ENCODE measurements around the gene RAP1GAP. TPM values are rescaled to one million over a fixed set of nuclear protein-coding genes. Genes with fewer than 3 reads are reported as not detected.

RAP1GAP gene
- polyA plus RNA-seq, 3 donors: 0.45 to 65.5 (median 6.9) TPM

DNA sequence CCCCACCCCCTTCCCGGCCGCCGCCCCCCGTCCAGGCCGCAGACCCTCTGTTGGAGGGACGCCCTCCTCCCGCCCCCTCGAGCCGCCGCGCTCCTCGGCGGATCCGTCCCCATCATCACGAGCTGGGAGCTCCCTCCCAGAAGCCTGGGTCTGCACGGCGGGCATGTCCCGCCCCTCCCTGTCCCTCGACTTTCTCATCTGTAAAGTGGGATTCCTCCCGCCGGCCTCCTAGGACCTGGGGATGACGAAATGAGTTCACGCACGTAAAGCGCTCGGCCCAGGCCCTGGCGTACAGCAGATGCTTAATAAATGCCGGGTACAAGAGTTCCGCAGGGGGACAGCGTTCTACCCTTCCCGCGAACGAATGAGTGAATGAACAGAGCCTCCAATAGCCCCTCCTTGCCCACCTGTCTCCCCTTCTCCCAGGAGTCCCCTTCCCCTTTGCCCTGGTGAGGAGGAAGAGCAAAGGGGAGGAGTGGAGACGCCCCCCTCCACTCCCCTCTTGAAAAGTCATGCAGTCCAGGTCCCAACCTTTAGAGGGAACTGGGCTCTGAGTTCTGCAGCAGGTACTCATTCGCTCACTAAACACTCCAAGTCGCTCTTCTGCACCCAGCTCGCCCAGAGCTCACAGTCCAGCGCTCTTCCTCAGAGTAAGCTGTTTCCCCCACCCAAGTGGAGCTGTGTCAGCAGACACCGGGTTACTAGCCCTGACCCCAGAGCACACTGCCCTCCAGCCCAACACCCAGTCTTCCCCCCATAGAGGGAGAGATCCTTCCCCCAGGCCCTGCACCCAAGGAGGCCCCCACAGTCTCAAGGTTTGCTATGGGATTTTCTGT, 16.8 kb downstream of the RAP1GAP start:
- WGBS, 3 donors: 19 to 46% (median 23%) methylated on average over 31 to 38 of the region's 39 CpGs
- H3K27ac ChIP-seq (ENCODE audit: low read depth, low read length): no peak overlapping the region

DNA sequence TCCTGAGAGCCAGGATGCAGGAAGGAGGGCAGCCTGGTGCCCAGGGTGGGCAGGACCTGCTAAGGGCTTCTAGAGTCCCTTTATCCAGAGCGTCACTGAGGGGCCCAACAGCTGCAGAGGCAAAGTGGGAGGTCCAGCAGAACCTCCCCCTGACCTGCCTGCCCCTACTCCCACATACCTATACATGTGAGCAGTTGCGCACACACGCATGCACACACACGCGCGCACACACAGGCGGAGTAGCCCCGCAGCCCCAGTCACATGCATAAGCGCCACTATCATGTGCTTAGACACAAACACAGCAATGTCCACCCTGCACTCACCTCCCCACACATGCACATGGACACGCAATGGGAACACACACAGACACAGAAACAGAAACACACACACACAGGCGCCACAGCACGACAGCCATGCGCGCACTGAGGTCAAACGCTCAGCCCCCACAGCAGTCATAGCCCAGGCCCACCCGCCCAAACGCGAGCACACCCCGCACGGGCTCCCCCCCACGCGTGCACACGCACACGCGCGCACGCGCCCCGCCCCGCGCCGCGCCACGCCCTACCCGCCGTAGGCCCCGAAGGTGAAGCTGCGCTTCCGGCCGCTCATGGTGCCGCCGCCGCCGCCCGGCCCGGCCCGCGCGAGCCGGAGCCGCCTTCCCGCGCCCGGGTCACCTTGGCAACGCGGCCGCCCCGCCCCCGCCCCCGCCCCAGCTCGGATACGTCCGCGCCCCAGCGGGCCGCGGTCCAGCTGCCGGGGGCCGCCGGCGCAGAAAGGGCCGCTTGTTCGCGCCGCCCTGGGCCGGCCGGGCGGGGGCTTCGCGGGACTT, 17.7 kb downstream of the RAP1GAP start:
- 6 to 9% (median 8%) methylated on average over 44 to 79 of the region's 80 CpGs for WGBS, 3 donors
- no peak overlapping the region for H3K27ac ChIP-seq (ENCODE audit: low read depth, low read length)

DNA sequence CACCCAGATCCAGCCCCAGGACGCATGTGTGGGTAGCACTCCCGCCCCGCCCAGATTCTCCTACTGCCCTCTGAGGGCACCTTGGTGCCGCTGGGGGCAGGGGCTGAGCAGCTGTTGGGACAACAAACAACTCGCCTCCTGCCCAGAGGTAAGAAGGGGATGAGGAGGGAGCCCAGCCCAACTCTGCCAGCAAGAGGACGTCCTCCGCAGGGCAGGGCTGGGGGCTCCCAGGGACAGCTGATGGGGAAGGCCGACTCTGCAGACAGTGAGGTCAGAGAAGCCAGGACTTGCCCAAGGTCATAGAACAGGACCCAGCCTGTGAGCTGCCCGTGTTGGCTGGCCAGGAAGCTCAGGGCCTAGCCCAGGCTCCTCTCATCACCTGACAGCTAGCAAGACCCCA, 18.8 kb downstream of the RAP1GAP start:
- WGBS, 3 donors: 63 to 79% (median 76%) methylated on average over 8 to 9 of the region's 9 CpGs
- no peak overlapping the region for H3K27ac ChIP-seq (ENCODE audit: low read depth, low read length)

DNA sequence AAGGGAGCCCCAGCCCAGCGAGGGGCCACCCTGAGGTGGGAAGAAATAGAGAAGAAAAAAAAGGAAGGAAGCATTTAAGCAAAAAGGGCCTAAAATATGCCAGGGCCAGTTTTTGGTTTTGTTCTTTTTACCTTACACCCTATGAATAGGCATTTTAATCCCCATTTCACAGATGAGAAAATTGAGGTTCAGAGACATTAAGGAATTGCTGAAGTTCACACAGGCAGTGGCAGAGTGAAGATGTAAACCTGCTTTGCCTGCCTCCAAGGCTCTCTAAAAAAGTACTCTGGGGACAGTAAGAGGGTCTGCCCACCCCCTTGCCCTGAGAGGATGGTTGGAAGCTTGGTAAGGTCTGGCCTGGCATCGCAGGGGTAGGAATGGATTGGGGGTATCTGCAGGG, 19.8 kb downstream of the RAP1GAP start:
- no peak overlapping the region for H3K27ac ChIP-seq (ENCODE audit: low read depth, low read length)
- WGBS, 3 donors: 54 to 82% (median 56%) methylated on average over 2 of the region's 2 CpGs

DNA sequence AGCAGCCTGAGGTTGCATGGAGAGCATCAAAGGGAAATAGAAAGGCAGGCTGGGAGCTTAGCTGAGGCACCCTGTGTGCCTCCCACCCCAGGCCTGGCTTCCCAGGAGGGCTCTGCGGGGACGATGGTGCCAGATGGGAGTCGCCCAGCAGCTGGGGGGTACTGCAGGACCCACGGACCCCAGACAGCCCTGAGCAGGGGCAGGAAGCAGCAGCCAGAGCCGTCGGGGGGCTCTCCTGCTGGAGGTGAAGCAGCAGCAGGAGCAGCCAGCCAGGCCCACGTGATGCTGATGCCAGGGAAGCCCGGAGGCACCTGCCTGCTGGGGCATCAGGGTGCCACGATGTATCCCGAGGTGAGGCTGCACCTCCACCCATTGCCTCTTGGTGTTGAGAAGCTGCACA, 20.4 kb downstream of the RAP1GAP start:
- H3K27ac ChIP-seq (ENCODE audit: low read depth, low read length): no peak overlapping the region
- 64 to 75% (median 69%) methylated on average over 10 of the region's 10 CpGs for WGBS, 3 donors

DNA sequence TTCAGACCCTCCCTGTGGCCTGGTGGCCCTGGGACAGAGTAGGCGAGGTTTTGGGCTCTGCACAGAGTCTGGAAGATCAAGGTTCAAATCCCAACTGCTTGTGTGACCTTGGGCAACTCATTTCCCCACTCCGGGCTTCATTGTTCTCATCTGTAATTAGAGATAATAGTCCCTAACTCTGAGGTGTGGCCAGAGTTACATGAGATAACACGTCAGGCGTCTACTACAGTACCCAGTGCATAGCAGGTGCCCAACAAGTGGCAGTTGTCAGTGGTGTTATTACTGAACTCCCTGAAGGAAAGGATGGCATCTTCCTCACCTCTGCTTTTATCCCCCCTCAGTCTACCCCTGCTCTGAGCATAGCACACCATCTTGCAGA, 20.8 kb downstream of the RAP1GAP start:
- H3K27ac ChIP-seq (ENCODE audit: low read depth, low read length): no peak overlapping the region
- 37 to 72% (median 59%) methylated on average over 4 of the region's 4 CpGs for WGBS, 3 donors

DNA sequence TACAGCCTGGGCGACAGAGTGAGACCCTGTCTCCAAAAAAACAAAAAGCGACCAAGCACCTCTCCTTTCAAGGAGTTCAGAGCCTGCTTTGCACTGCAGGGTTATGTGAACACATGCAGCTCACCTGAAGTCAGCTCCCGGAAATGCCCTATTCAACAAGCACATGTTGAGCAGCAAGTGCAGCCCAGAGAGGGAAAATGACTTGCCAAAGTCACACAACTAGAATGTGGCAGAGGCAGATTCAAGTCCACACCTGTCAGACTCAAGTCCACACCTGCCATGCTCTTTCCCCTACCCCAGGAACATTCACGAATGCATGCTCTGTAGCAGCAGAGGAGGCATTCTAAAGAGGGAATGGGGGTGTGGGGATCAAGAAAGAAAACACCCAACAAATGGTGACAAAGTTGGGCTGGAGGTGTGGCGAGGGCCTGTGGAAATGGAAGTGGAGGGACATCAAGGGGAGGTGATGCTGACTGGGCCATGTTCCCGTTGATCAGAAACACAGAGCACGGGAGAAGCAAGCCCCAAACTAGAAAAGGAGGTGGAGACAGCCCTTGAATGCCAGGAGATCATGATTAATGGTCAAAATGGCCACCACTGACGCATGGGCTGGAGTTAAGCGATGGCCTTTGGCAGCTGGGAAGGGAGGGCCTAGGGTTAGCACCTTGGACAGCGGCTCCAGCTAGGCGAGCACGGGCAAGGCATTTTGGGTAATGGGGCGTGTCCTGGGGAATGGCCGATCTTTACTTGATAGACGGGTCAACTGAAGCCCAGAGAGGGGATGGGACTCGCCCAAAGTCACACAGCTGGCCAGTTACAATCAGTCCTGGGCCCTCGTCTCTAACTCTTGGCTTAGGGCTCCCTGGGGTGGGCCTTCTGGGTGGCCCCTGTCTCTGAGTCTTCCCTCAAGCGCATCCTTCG, 21.5 kb downstream of the RAP1GAP start:
- H3K27ac ChIP-seq (ENCODE audit: low read depth, low read length): no peak overlapping the region
- WGBS, 3 donors: 38 to 48% (median 39%) methylated on average over 19 of the region's 19 CpGs

DNA sequence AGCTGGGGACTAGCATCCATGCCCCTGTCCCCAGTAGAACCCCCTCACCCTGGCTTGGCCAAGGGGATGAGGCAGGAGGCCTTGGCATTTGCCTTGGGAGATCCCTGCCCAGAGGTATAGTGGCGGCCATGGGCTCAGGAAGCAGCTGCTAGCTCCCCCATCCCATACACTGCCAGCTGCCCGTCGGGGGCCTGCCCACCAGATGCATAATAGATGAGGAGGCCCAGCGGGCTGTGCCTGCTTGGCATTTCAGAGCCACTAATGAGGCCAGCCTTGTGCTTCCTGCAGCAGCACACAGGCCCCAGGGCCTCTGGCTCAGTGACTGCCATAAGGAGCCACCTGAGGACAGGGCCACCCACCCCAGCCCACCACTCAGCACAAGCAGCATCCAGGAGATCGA, 23.6 kb downstream of the RAP1GAP start:
- 75 to 81% (median 76%) methylated on average over 5 of the region's 5 CpGs for WGBS, 3 donors
- H3K27ac ChIP-seq (ENCODE audit: low read depth, low read length): no peak overlapping the region

DNA sequence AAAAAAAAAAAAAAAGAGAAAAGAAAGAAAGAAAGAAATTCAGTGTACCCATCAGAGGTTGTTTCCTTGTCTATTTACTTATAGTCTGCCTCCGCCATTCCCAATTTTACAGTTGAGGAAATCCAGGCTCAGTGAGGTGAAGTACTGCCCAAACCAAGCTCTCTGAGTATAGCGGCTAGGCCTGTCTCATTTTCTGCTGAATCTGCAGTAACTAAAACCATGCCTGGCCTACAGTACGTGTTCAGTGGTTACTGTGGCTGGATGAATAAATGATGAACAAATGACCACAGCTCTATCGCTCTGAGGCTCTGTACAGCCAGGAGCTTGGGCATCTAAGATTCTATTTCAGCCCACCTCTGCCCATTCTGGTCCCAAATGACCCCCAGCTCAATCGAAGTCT, 24.3 kb downstream of the RAP1GAP start:
- H3K27ac ChIP-seq (ENCODE audit: low read depth, low read length): no peak overlapping the region
- 83 to 86% (median 84%) methylated on average over 5 of the region's 5 CpGs for WGBS, 3 donors

DNA sequence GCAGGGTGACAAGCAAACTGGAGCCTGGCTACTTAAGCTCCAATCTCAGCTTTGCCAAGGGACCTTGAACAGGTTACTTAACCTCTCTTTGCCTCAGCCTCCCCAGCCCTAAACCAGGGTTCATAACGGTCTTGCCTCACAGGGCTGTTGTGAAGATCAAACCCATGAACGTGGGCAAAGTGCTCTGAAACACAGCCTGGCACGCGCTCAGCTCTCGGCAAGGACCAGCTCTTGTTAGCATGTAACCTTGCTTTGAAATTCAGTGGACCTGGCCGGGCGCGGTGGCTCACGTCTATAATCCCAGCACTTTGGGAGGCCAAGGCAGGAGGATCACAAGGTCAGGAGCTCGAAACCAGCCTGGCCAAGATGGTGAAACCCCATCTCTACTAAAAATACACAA, 24.8 kb downstream of the RAP1GAP start:
- 84 to 90% (median 85%) methylated on average over 10 of the region's 10 CpGs for WGBS, 3 donors
- no peak overlapping the region for H3K27ac ChIP-seq (ENCODE audit: low read depth, low read length)

DNA sequence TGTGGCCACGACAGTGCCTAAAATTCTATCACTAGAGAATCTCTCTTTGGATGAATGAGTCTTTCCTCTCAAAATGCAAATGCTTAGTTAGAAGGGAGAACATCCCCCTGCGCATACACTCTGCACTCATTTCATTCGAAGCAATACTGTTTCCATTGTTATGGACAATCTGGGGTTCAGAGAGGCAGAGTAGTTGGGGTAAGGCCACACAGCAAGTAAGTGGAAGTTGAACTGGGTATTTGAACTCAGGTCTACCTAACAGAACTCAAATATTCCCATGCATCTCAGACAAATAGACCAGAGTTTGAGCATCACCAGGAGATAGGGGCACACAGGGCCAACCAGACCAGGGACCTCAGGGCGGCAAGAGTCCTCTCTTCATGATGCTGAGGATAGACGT, 25.5 kb downstream of the RAP1GAP start:
- H3K27ac ChIP-seq (ENCODE audit: low read depth, low read length): no peak overlapping the region
- WGBS, 3 donors: 84 to 96% (median 86%) methylated on average over 5 of the region's 5 CpGs

DNA sequence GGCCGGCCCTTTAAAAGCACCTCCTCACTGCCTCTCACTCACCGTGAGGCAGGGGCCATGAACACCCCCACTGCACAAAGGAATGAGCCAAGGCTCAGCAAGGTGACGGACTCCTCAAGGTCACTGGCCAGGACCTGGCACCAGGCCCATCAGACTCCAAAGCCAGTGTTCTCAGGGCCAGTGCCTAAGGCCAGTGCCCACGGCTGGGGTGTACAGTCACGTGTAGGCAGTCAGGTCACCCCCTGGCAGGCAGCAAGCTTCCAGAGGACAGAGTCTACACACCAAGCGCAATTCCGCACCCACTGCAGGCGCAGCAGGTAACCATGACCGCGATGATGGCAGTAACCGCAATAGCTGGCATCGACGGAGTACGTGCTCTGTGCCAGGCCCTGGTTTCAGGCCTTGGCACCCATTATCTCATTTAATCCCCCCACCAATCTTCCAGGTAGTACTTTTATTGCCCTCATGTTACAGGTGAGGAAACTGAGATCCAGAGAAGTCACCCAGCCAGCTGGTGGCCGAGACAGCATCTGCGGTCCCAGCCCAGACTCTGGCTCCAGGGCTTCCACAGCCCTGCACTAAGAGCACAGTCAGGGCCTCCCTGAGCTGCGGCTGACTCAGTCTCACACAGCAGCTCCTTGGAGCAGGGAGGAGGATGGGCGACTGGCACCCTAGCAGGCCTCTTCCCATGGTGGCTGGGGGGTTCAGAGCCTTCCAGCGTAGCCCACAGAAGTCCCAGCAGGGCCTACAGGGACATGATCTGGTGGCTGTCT, 27.0 kb downstream of the RAP1GAP start:
- 33 to 88% (median 88%) methylated on average over 19 of the region's 19 CpGs for WGBS, 3 donors
- no peak overlapping the region for H3K27ac ChIP-seq (ENCODE audit: low read depth, low read length)

DNA sequence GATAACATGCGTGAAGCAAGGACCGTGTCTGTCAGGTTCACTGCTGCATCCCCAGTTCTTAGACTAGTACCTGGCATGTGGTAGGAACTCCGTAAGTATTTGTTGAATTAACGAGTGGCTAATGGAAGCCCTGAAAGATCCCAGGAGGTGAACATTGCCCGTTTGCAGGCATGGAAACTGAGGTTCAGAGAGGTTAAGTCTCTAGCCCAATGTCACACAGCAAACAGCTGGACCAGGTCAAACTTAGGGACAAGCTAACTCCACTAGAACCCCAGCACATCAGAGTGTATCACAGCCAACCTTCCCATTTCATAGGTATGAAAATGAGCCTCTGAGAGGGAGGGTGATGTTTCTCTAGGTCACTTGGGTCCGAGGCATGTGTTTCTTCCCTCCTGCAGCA, 27.6 kb downstream of the RAP1GAP start:
- H3K27ac ChIP-seq (ENCODE audit: low read depth, low read length): no peak overlapping the region
- 65 to 87% (median 81%) methylated on average over 6 of the region's 6 CpGs for WGBS, 3 donors

DNA sequence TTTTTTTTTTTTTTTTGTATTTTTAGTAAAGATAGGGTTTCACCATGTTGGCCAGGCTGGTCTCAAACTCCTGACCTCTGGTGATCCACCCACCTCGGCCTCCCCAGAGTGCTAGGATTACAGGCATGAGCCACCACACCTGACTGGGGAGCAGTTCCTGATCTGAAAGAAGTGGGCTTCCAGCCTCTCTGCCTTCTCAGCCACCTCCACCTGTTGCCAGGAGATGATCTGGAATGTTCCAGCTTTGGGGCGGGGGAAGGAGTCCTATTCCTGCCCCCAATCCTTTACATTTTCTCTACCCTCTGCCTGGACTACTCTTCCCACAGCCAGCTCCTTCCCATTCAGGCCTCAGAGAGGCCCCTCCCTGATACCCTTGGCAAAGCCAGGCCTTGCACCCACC, 28.1 kb downstream of the RAP1GAP start:
- H3K27ac ChIP-seq (ENCODE audit: low read depth, low read length): no peak overlapping the region
- 91 to 93% (median 92%) methylated on average over 2 of the region's 2 CpGs for WGBS, 3 donors

DNA sequence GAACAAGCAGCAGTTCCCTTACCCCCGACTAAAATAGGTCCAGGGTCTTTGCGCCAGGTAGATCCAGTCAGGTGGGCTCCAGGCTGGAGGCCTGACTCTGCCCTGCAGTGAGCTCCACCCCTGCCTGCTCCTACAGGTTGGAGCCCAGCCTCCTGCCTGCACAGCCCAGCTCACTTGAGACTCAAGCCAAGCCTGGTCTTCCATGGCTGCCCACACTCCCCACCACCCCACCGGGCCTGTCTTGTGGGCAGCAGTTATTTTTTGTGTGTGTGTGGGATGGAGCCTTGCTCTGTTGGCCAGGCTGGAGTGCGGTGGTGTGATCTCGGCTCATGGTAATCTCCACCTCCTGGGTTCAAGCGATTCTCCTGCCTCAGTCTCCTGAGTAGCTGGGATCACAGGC, 28.5 kb downstream of the RAP1GAP start:
- no peak overlapping the region for H3K27ac ChIP-seq (ENCODE audit: low read depth, low read length)
- 85 to 89% (median 88%) methylated on average over 6 of the region's 6 CpGs for WGBS, 3 donors

DNA sequence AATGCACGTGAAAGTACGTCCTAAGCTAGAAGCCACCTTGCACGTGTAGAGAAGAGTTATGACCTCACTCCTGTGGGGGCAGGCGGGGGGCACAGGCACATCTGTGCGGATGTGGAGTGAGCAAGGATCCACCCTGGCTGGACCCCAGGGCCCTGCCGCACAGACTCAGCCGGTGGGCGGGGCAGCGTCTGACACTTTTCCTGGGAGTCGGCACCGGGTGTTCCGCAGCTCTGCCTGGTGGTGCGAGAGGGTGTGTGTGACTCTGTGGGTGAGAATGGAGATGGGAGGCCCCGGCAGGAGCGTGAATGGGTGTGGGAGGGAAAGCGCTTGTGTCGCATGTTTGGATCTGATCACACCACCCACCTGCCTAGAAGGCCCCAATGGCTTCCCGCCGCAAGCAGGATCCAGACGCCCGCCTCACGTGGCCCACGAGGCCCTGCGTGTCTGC, 29.5 kb downstream of the RAP1GAP start:
- H3K27ac ChIP-seq (ENCODE audit: low read depth, low read length): no peak overlapping the region
- WGBS, 3 donors: 46 to 48% (median 47%) methylated on average over 24 of the region's 24 CpGs

DNA sequence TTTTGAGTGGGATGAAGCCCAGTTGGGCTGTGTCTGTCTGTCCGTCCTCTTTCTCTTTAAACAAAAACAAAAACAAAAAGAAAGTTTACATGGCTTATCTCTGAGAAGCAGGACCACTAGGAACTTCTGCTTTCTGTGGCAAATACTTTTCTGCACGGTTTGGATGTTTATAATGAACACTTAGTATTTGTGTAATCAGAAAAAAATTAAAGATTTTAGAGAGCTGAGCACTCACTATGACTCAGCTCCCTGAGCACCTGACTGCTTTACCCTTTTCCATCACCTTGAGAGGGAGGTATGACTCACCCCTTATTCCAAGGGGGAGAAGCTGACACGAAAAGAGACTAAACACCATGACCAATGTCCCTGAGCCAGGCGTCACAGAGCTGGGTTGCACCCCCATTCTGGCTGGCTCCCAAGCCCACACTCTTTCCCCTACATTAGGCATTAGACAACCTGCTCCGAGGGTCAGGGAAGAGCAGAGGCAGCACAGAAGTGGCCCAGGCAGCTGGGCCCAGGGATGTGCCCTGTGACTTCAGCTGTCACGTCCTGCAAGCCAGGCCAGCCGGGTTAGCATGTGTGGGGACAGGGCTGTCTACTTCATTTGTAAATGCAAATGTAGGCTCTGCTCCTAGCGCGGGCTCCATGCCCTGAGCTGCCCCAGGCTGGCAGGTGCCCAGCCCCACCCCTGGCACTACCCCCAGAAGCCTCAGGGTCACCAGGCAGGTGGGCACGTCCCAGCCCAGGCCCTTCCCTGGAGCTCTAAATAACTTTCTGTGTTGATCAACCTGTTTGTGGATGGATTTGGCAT, 30.4 kb downstream of the RAP1GAP start:
- no peak overlapping the region for H3K27ac ChIP-seq (ENCODE audit: low read depth, low read length)
- 8 to 33% (median 30%) methylated on average over 10 of the region's 10 CpGs for WGBS, 3 donors
